Measurements from ENCODE around the gene RXFP4.
A peak's percentile ranks its signal among the peaks of the same experiment; 100 is the strongest.

The RXFP4 gene

GRCh38 chr1:155961937-155962336 is 20.5 kb downstream of the RXFP4 start:
- DNase-seq: peak; percentile 65

GRCh38 chr1:155962599-155963211 is 21.3 kb downstream of the RXFP4 start:
- DNase-seq: no peak

DNA sequence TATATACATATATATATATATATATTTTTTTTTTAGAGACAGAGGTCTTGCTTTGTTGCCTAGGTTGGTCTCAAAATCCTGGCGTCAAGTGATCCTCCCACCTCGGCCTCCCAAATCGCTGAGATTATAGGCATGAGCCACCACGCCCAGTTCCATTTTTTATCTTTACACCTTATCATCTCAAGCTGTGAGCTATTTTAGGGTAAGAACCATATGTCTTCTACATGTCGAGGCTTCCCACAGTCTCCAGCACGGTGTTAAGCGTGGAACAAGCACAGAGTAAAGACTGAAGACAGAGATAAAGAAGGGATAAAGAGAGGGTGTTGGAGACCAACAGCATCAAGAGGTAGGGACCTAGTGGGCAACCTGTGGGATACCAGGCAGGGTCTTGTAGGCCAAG is 22.8 kb downstream of the RXFP4 start:
- peak; percentile 27 for DNase-seq

GRCh38 chr1:155966135-155966534 is 24.7 kb downstream of the RXFP4 start:
- peak; percentile 50 for DNase-seq

GRCh38 chr1:155966750-155967149 is 25.3 kb downstream of the RXFP4 start:
- DNase-seq: peak; percentile 71

DNA sequence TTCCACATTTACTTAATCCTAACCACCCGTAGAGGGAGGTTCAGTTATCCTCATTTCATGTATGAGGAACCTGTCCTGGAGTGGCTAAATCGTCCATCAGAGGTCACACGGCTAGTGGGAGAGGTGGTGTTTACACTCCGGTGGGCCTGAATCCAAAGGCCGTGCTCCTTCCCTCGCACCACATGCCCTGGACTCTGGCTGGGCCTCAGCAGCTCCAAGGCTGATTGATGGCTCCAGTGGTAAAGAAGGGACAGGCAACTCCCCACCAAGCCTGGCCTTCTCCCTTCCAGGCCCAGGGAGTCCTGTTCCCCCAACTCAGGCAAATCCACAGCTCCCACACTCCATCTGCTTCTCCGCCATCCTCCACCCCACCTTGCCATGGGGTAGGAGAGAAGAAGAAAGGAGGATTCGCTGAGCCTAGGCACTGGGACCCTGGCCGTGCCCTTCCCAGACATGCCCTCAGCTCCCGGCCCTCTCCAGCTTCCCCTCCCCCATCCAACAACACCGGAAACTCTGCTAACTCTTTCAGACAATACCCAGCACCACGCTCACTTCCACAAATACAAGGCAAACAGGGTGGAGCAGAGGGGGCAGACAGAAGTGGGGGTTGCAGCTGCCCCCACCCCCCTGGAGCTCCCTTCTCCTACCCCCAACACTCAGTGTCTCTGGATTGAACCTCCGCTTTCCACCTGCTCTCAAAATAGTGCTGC is 26.1 kb downstream of the RXFP4 start:
- peak; percentile 69 for DNase-seq

DNA sequence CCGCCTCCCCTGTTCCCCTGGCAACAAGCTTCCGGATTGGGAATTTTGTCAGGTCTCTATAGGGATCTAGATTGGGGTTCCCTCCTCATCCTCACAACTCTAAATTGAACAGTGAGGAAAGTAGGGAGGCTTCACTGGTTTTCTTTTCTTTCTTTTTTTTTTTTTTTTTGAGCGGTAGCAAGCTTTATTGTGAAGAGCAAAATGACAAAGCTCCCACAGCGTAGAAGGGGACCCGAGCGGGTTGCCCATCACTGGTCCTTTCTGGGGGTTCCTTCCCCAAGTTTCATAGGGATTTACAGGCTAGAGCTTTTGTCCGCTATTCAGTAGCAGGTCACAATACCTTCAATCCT is 26.6 kb downstream of the RXFP4 start:
- no peak for DNase-seq

GRCh38 chr1:155968670-155969069 is 27.2 kb downstream of the RXFP4 start:
- no peak for DNase-seq

- DNase-seq: peak; percentile 22
These were observed 27.9 kb downstream of the RXFP4 start for GRCh38 chr1:155969377-155969791.

DNA sequence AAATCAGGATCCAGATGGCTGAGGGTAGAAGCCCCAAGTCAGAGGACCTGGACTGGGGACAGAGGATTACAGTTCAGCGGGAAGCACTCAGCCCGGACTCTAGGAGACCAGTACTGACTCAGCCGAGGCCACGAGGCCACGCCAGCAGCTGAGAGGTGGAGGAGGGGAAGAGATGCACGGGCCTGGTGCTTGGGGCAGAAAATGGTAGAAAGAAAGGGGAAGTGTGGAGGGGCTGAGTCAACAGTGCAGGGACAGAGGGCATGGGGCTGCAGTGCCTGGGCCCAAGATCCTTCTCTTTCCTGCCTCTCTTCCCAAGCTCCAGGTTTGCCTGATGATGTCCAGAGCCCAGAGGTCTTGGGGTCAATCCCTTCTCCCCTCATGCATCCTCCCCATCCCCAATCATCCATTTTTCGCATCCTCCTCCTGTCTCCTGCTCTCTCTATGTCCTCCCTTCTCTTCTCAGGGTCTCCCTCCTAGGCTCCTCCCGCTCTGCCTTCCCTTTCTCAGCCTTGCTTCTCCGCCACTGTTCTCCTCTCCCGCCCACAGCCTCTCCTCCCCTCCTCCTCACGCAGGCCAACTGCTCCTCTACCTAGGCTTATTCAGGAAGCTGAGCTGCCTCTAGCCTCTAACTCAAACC is 29.2 kb downstream of the RXFP4 start:
- DNase-seq: peak; percentile 93

DNA sequence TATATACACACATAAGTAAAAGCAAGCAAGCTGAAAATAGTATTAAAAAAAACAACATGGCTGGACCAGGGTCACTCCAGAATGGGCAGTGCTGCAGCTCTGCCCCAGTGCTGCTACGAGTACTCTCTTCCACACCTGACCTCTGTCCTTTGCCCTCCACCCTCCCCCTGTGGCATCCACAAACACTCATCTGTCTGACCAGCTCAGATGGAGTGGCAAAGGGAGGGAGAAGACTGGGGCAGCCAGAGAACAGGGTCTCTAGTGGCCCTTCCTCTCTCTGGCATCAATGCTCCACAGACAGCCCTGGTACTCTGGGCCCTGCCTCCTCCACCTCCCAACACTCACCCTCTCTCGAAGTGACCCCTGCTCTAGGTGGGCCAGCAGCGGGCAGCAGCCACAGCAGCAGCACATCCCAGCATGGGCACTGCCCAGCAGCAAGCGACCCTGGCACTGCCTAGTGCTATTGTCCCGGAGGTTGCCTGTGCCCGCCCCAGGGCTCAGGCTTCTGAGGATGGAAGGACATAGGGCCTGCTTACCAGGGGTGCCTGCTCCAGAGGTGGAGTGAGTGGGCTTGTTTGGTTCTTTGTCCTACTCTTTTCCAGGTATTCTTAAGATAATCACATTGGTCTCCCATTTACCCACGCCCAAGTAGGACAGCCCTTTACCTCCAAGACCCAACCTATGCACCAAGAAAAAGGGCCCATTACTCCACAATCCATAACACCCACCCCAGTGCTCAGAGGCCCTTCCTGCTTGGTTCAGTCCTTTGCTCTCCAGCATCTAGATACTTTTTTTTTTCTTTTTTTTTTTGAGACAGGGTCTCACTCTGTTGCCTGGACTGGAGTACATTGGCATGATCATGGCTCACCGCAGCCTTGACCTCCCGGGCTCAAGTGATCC is 30.7 kb downstream of the RXFP4 start:
- no peak for DNase-seq

DNA sequence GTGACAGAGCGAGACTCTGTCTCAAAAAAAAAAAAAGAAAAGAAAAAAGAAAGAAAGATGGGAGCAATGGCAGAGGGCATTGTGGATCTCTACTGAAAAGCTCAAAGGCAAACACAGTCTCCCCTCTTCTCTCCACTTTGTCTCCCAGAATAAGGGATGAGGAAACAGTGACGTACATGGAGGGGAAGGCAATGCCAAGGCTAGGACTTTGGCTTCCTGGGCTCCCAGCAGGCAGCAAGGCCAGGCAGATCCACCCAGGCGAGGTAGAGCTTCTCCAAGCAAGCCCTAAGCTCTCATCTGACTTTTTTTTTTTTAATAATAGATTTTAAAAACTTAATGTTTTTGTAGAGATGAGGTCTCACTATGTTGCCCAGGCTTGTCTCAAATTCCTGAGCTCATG is 32.3 kb downstream of the RXFP4 start:
- DNase-seq: no peak

GRCh38 chr1:155974208-155975115 is 33.0 kb downstream of the RXFP4 start:
- DNase-seq: peak; percentile 39

GRCh38 chr1:155975375-155976061 is 34.1 kb downstream of the RXFP4 start:
- DNase-seq: peak; percentile 37

DNA sequence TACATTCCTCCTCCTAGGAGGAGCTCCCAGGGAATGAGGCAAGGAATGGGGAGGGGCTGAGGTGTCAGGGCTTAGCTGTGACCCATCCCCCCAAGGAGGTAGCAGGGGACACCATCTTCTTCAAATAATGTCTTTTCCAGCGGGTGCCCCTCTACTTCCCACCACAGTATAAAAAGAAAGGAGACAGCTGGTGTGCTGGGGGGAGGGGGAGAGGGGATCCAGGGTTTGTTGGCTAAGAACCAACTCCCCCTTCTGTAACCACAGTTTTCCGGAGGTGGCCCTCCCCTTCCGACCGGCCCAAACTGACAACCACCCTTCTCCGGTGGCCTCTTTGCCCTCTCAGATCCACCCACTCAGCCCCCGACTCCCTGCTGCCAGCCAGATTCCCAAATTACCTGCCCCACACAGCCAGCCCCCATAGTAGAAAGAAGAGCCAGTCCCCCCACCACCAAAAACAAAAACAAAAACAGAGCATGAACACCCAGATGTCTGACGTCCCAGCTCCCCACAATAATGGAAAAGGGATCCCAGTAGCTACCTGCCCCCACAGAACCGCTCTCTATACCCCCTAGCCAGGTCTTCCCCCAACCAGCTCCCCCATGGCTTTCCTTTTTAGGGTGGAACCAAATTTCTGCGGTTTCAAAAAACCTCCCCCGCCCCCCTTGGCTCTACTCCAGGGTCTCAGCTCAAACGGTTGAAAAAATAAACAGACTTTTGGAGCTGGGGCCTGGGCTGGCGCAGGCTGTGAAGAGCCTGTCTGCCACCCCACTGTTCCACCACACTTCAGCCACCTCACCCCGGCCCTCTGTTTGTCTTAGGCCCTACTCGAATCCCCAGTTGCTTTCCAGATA is 34.8 kb downstream of the RXFP4 start:
- DNase-seq: peak; percentile 96

- peak; percentile 83 for DNase-seq
These were observed 35.7 kb downstream of the RXFP4 start for GRCh38 chr1:155976913-155977689.

GRCh38 chr1:155977690-155978324 is 36.4 kb downstream of the RXFP4 start:
- peak; percentile 46 for DNase-seq

GRCh38 chr1:155978325-155978972 is 37.0 kb downstream of the RXFP4 start, which contains the start of gene ARHGEF2:
ARHGEF2 (minus strand) TSS chr1:155978547; CDS start chr1:155978427, 120 bp downstream.
- DNase-seq: peak; percentile 97

Measured in hematopoietic multipotent progenitor cell treated with erythropoietin and hydrocortisone succinate and interleukin-3 and kit ligand, for 4 days (in vitro differentiated cells).